Fibroblast of the aortic adventitia (primary cell): ENCODE results near the gene MTHFD1. TPM values are rescaled to one million over a fixed set of nuclear protein-coding genes. Genes with fewer than 3 reads are reported as not detected.

Experiments
- DNase-seq: peaks from one replicate; pipeline ENCODE4 v3.0.0-alpha.2; 2010; ENCODE audit warnings: low read depth
- H3K4me3 ChIP-seq: 2 replicates; pipeline ENCODE4 v1.5.1; 2011; ENCODE audit warnings: low read depth, mild to moderate bottlenecking, control low read depth, low read length, moderate library complexity
- CTCF ChIP-seq: IDR thresholded peaks from 2 replicates; pipeline ENCODE4 v1.5.1; 2011; ENCODE audit warnings: mild to moderate bottlenecking, low read length, control low read depth, inconsistent platforms; ENCODE audit not compliant: insufficient read depth
- total RNA-seq: library from RNA; depleted of rRNA; stranded (reverse); fragments of >200 nt; gene quantifications from 2 replicates; pipeline ENCODE4 v1.2.3, GENCODE V29; 2012; ENCODE audit warnings: low replicate concordance

Gene MTHFD1
- total RNA-seq, 1 donor = 73.1 TPM

- no peak overlapping the region for H3K4me3 ChIP-seq
- TF ChIP-seq CTCF = no peak
- DNase-seq = peak; percentile 87
Measured at GRCh38 chr14:64438181-64438841, 50.2 kb downstream of the MTHFD1 start.

GRCh38 chr14:64439141-64439540 lies 51.0 kb downstream of the MTHFD1 start:
- no peak for DNase-seq
- TF ChIP-seq CTCF = no peak
- no peak overlapping the region for H3K4me3 ChIP-seq

- TF ChIP-seq CTCF = no peak
- no peak overlapping the region for H3K4me3 ChIP-seq
- DNase-seq = peak; percentile 33
Measured at GRCh38 chr14:64440494-64440893, 52.3 kb downstream of the MTHFD1 start.

GRCh38 chr14:64442300-64442988 lies 54.3 kb downstream of the MTHFD1 start:
- H3K4me3 ChIP-seq = no peak overlapping the region
- no peak for TF ChIP-seq CTCF
- no peak for DNase-seq

- DNase-seq = no peak
- H3K4me3 ChIP-seq = no peak overlapping the region
- TF ChIP-seq CTCF = no peak
Measured at GRCh38 chr14:64444140-64444539, 56.0 kb downstream of the MTHFD1 start.

GRCh38 chr14:64444984-64445845 lies 57.1 kb downstream of the MTHFD1 start:
- DNase-seq = peak; percentile 47
- no peak overlapping the region for H3K4me3 ChIP-seq
- TF ChIP-seq CTCF = no peak
